Activated CD8-positive, alpha-beta memory T cell treated with anti-CD3 and anti-CD28 coated beads, Interleukin-2, amount 50 U/mL, for 48 hours (primary cell): ENCODE results near the gene BPIFB1.

Experiments
- DNase-seq: peaks from one replicate; pipeline ENCODE4 v3.0.0-alpha.2; 2020

Gene BPIFB1

GRCh38 chr20:33332905-33333456, 50.0 kb downstream of the BPIFB1 start:
- no peak for DNase-seq

DNA sequence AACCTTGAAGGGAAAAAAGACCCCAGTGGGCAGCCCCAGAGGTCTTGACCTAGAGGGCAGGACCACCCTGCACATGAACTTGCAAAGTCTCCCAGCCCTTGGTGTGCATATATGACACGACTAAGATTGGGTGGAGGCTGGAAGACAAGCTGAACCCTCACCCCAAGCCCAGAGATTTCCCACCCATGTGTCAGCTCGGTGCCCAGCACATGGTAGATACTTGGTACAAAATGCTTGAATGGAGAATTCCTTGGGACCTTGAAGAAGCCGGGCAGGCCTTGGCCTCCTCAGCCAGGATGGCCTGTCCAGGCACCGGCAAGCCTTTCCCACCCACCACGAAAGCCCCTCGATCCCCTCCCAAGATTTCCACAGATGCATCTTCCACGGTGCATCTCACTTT, 50.6 kb downstream of the BPIFB1 start:
- no peak for DNase-seq

GRCh38 chr20:33334111-33334510, 51.1 kb downstream of the BPIFB1 start:
- DNase-seq = no peak

DNA sequence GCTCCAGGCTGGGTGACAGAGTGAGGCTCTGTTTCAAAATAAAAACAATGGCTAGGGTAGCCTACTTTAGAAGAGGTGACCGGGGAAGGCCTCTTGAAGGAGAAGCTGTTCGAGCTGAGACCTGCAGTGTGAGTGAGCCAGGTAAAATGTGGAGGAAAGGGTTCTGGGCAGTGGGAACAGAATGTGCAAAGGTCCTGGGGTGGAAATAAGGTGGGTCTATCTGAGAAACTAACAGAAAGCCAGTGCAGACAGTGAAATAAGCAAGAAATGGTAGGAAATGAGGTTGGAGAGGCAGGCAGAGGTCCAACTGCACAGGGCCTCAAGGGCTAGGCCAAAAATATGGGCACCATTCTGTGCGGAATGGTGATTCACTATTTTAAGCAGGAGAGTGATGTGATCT, 53.4 kb downstream of the BPIFB1 start:
- no peak for DNase-seq

- no peak for DNase-seq
Observed at GRCh38 chr20:33337119-33337518, 54.1 kb downstream of the BPIFB1 start.

DNA sequence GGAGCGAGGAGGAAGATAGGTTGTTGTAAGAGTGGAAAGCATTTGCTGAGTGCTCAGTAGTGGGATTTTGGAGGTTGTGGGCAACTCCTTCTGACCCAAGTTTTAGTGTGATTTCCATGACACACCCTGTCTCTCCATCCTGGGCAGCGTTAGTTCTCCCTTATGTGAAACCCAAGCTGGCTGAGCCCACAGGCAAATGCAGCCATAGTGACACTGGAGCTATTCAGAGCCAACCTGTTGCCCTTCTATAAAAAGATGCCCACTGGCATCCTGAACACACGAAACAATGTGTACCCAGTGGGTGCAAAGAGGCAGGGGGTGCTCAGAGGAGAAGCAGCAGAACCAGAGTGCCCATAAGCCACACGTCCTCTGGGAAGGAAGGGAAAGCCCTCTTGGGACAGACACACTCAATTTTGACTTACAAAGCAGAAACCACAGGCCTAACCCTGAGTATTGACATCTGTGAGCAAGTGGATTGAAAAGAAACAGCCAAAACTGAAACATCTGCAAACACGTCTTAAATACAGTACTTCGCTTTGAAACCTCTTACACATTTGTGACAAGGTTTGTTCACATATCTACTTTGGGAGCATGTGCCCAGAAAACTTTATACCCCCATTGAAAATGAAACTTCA, 54.6 kb downstream of the BPIFB1 start:
- no peak for DNase-seq

GRCh38 chr20:33338467-33339258, 55.6 kb downstream of the BPIFB1 start:
- DNase-seq = no peak

DNA sequence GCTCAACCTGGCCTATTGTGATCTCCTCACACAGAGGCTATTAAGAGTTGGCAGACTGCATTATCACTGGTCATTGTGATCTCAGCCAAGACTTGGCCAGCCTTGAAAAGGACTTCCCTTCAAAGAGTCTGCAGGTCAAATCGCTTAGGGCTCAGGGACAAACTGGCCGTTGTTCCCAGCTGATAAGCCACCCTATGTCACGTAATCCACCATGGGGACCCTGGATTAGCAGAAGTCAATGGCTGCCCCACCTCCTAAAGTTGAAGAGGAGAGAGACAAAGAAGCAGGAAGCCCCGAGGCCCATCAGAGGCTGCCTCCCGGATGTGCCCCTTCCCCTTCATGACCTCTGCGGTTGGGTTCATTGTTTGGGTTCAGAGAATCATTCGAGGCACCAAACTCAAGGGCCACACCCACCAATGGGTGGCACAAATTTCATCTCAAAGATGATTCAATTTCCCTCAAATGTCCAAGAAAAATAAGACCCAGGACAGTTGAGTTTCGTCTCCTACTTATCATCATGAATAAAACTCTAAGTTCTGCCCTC, 56.6 kb downstream of the BPIFB1 start:
- DNase-seq = no peak

GRCh38 chr20:33343521-33343920, 60.5 kb downstream of the BPIFB1 start:
- DNase-seq = no peak

DNA sequence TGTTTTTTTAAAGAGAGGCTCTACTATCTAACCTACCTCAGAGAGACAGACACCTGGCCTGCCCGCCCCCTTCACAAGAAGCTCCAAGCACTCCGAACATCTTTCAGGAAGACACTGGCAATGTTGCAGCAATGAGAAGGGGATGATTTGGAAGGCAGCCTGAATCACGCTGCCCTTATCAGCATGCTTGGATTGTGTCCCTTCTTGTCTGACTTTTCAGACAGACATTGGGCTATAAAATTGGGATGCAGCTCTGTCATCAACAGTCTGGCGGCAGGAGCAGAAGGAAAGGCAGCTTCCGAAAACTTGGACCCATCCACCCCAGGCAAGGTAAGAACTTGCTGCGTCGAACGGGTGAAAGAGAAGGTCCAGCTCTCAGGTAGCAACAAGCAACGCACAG, 62.3 kb downstream of the BPIFB1 start:
- no peak for DNase-seq

GRCh38 chr20:33348136-33348937, 65.3 kb downstream of the BPIFB1 start:
- DNase-seq = no peak

DNA sequence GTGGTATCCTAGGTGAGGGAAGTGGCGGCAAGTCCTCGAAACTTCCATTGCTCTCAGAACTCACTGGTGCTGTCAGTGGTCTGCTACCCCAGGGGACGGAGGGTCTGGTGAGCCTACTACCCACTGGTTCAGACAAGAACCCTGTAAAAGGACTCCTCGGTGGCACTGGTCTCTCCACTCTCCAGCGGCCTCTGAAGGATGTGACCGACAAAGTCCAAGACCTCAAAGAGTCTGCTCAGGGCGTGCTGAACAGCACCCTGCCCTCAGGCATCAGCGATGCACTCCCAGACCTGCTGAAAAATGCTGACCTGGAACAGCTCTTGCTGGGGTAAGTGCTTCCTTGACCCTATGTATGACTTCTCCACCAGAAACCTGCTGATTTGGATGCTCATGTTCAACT, 66.5 kb downstream of the BPIFB1 start:
- no peak for DNase-seq

DNA sequence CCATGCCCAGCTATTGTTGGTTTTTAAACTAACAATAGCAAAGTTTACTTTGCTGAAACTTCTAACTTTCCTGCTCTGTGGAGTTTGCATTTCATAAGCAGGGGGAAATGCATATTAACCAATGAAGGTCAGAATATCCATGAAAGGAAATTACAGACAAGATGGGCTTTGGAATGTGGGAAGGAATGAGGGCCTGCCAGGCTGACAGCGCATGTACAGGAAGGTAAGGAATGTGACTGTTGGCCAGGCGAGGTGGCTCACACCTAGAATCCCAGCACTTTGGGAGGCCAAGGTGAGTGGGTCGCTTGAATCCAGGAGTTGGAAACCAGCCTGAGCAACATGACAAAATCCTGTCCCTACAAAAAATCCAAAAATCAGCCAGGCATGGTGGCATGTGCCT, 68.7 kb downstream of the BPIFB1 start:
- no peak for DNase-seq

DNA sequence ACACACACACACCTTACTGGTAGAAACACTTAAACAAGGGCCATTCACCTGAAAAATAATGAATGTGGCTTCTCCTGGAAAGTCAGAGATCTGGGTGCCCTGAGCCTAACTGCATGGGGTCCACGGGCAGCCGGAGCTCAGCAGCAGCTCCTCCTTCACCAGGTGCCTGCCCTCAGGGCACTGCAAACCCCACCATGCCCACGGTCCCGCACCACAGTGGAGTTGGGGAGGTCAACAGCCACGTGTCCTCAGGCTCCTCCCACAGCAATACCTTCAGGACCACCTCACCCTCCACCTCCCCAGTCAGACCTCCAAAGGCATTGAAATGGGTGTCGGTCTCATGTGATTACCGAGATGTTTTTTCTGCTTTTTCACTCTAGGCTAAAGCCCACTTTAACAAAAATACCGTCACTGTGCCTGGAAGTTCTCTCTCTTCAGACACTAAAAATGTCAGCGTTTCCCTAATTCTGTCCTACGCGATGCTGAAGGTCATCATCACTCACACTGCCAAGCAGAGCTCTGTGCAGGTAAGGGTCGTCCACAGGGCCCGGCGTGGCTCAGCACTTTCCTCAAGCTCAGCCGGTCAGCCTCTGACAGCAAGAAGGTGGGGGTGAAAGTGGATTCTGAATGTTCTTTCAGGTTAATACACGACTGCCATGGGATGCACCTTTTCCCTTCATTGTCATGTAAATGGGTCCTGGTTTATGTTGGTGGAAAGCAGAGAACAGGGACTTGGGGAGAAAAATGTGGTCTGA, 69.4 kb downstream of the BPIFB1 start:
- no peak for DNase-seq

DNA sequence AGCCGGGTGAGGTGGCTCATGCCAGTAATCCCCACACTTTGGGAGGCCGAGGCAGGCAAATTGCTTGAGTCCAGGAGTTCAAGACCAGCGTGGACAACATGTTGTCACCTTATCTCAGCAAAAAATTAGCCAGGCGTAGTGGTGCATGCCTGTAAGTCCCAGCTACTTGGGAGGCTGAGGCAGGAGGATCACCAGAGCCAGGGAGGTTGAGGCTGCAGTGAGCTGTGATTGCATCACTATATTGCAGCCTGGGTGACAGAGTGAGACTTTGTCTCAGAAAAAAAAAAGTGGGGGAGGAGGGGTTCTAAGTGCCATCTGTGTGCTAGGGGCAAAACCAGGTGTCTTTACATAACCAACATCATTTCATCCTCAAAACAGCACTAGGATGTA, 70.0 kb downstream of the BPIFB1 start:
- DNase-seq = no peak
